ENCODE data around the gene PRKCZ.

The PRKCZ gene

DNA sequence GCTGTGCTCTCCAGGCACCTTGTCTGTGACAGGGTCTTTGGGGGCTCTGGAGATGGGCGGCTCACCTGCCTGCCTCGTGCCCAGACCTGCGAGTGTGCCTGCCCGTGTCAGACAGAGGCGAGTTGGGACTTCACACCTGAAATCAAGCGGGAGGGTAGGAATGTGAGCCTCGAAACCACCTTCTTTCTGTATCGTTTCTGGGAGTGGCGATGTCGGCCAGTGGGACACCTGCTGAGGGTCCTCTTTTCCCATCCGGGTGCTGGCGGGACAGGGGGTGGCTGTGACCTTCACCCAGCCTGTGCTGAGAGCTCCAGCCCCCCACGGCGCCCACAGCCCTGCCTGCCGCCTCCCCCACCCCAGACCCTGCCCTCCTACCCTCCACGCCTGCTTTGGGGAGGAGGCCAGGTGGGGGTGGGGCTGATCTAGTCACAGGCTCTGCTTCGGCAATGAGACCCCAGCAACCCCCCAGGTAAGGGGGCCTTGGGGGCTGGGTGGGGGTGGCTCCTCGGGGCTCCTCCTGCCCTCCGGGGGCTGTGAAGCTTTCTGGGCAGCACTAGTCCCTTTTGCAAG is 160.0 kb downstream of the PRKCZ start:
- DNase-seq (ENCODE audit: low read depth) = no peak

DNA sequence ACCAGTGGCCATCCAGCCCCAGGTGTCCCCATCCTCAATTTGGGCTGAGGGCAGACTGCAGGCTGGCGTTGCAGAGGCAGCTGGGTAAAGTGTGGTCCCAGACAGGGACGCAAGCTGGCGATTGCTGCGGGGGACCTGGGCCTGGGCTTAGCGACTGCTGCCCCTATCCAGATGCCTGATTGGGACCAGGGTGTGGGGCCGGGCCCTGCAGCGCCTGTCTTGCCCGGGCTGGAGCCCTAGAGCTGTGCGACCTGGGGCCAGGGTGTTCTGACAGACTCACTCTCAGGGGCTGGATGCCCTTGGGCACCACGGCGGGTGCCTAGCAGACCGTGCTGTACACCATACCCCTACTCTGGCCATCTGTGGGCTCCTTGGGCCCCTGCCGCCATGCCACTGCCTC is 160.6 kb downstream of the PRKCZ start:
- DNase-seq (ENCODE audit: low read depth) = no peak

DNA sequence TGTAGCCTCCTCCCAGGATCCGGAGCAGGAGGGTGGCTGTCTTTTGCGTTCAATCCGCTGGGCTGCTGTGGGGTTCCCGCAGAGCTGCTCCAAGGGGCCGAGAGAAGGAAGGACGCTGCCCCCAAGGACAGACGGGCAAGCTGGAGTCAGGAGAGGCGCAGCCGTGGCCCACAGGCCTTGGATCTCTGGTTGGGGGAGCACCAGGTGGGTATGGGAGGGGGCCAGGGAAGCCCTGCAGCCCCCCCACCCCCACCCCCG is 162.0 kb downstream of the PRKCZ start:
- DNase-seq (ENCODE audit: low read depth) = no peak

DNA sequence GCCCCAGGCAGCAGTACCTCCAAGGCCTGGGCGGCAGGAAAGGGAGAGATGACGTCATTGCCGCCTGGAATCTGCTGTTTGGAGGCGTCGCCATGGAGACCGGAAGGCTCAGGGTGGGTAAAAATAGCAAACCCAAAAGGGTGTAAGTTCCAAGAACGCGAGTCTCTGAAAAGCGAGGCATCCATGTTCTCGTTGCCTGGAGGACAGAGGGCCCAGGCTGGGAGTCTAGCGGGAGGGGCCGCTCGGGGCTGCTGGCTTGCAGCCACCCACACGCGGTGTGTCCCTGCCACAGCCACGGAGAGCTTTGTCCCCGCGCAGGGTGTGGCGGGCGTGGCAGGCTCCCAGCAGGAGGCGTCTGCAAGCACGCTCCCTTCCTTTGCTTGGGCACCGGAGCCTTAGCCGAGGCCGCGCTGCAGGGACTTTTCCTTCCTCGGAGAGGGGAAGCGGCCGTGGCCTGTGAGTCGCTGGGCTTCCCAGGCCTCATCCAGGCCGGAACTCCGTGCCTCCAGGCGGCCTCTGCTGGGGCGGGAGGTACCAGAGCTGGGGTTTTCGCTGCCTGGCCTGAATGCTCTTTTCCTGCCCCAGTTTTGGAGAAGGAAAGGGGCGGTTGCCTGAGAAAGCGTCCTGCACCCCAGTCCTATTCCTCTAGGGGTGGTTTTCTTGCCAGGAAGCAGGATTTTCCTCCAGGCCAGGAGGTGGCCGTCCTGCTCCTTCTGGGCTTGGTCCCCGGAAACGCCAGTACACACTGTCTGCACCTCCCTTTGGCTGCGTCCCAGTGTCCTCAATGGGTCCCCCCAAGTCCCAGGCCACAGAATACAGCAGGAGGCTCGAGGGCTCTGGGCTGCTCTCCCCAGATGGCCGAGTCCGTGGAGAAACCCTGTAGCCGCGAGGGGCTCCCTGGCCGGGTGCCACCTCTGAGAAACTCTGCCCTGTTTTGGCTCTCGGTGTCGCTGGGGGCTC is 162.6 kb downstream of the PRKCZ start:
- DNase-seq (ENCODE audit: low read depth) = peak; percentile 94

DNA sequence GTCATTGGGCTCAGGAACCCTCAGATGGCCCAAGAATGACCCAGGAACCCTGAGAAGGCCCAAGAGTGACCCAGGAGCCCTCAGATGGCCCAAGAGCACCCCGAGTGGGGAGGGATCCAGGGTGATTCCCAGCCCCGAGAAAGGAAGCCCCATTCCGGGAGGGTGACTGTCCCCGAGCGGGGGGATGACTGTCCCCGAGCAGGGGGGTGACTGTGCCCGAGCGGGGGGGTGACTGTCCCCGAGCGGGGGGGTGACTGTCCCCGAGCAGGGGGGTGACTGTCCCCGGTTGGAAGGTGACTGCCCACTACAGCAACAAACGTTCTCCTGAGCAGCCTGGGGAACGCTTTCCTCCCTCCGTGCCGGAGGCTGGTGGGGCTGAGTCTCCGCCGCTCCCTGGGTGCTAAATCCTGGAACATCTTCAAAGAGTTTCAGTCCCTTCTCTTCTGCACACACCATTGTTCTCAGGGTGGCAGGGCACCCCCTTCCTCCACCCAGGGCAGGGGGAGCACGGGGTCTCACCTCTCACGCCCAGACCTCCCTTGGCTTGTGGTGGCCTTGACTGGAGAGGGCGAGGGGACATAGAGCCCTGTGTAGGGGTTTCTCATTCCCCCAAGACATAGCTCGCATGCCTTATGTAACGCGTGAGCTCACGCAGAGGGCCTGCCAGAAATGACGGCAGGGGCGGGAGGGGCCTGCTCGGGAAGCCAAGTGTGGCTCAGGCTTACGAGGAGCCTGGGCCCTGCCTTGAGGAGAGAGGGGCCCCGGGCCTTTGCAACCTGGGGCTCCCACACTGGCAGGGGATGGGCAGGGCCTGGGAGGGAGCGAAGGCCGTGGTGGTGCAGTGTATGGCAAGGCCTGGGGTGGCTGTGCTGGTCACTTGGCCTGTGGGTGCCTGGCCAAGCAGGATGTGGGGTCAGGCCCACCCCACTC is 163.6 kb downstream of the PRKCZ start:
- no peak for DNase-seq (ENCODE audit: low read depth)

DNA sequence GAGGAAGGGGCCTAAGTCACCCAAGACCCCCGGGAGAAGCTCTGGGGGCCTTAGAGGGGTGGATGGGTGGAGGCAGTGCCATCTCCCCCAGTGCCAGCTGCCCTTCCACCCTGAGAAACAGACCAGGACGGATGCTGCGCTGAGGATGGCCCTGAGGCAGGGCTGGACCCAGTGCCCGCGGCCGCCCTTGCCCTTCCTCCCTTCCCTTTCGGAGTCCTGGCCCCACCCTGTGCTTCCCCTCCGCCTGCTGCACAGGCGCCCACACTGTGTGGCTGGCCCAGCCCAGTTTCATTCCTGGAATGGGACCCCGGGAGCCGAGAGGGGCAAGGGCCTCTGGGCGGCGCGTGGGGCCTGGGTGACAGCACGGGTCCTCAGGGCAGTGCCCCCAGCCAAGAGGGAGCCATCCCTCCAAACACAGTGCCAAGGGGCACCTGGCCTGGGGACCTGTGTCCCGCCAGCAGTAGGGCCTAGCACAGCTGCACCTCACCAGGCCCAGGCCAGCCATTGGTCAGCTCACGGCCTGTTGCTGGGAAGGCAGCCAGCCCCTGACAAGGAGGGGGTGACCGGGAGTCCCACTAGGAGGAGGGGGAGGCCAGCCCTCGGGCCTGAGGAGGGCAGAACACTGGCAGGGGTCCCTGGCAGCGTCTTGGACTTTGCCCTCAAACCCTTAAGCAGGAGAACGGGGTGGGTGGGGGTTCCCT is 164.5 kb downstream of the PRKCZ start:
- no peak for DNase-seq (ENCODE audit: low read depth)

DNA sequence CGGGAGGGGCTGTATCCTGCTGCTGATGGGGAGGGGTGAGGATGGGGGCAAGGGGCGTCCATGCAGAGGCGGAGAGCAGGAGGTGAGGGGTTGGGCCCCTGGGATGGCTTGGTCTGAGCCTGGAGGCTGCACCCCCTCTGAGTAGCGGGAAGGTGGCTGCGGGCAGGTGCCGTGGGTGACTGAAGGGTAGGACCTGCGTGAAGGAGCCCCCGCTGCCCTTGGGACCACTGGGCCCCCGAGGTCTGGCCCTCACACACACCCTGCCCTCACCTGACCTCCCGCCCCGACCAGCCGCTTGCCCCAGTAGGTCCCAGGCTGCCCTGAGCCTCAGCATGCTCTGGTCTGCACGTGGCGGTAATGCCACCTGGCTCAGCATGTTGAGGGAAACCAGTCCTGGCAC is 165.1 kb downstream of the PRKCZ start:
- DNase-seq (ENCODE audit: low read depth) = no peak

DNA sequence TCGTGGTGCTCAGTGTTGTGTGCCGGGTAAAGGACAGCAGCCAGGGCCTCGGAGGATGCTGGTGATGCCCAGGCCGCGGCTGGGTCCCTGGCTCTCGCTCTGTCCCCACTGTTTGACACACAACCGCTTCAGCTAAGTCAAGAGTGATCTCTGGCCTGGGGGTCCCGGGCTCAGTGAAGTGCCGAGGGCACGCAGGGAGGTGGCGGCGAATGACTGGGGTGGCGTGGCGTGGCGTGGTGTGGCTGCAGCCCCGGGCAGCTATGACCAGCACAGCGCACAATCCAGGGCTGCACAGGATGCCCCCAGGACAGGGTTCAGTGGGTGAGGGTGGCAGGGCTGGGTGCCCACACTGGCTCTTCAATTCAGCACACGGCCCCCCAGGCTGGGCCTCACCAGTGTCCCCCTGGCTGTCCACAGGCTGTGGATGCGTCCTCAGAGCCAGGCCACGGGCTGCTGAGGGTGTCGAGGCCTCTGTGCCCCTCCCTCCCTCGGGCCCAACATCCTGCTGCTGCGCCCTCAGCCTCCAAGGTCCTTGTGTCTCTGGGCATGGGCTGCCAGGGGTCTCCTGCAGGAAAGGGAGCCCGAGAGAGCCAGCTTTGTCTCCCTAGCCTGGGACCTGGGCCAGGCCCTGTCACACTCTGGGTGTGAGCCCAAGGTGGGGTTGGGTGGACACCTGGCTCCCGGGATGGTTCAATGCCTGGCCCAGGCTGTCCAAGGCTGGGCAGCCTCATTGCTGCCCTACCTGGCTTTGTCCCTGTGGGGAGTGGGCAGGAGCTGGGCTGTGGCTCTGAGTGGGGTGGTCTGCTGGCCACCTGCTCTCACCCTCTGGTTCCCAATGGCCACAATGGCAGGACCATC is 165.9 kb downstream of the PRKCZ start:
- no peak for DNase-seq (ENCODE audit: low read depth)

DNA sequence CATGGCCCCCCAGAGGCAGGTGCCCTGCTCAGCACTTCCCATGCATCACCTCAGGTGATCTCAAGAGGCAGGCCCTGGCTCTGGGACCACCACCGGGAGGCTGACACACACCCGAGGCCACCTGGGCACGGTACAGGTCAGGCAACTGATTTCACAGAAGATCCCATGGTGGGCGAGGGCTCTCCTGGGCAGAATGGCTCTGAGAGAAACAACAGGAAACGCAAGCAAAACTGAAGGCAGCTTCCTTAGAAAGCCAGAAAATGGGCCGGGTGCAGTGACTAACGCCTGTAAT is 166.5 kb downstream of the PRKCZ start:
- no peak for DNase-seq (ENCODE audit: low read depth)

DNA sequence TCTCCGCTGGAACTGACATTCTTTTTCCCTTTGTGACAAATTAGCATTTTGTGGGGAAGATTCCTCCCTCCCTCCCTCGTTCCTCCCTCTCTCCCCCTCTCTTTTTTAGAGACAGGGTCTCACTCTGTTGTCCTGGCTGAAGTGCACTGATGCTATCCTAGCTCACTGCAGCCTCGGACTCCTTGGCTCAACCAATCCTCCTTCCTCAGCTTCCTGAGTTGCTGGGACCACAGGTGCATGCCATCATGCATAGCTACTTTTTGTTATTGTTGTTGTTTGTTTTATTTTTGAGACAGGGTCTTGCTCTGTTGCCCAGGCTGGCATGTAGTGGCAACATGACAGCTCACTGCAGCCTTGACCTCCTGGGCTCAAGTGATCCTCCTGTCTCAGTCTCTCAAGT is 171.1 kb downstream of the PRKCZ start:
- no peak for DNase-seq (ENCODE audit: low read depth)

DNA sequence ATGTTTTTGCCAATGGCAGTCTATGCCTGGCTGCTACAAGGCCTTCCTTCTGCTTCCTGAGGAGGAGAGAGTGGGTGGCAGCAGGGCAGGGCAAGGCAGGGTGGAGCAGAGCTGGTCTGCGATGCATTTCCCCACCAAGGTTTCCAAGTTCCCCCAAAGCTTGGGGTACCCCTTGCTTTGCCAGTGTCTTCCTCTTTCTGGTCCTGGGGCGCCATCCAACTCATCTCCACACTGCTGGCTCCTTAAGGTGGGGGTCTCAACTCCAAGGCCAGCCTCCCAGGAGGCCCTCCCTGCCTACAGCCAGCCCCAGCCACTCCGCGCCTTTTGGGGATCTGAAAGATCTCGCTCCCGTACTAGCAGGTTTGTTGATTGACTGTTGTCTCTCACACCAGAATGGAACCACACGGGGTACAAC is 174.0 kb downstream of the PRKCZ start:
- DNase-seq (ENCODE audit: low read depth) = no peak

DNA sequence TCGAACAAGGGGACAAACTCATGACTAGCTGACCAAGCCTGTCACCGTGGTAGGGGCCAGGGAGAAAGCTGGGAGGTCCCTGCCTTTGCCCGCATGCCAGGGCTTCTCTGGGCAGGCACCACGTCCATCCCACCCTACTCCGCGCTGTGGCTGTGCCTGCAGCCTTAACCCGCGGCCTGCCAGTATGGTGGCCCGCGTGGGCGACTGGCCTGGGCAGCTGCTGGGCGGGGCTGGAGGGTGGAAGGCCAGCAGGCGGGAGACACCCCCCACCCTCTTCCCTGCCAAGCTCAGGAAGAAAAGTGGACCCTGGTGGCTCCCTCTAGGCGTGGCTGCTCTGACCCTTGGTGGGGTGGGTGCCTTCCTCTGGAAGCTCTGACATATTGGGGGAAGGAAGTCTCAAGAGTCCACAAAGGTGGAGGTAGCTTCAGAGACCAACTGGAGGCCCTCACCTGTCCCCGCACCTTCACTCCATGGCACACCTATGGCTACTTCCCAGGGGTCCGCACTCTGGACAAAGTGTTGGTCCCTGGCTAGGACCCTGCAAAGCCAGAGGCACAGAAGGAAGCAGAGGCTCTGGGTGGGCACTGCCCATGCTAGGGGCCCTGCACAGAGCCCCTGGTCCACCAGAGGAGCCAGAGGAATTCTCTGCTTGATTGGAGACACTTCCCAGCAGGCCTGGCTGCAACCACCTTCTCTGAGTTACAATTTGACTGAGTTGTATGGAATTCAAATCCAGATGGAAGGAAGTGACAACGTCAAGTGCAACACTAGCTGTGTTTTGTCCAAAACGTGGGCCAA is 174.6 kb downstream of the PRKCZ start:
- DNase-seq (ENCODE audit: low read depth) = no peak

DNA sequence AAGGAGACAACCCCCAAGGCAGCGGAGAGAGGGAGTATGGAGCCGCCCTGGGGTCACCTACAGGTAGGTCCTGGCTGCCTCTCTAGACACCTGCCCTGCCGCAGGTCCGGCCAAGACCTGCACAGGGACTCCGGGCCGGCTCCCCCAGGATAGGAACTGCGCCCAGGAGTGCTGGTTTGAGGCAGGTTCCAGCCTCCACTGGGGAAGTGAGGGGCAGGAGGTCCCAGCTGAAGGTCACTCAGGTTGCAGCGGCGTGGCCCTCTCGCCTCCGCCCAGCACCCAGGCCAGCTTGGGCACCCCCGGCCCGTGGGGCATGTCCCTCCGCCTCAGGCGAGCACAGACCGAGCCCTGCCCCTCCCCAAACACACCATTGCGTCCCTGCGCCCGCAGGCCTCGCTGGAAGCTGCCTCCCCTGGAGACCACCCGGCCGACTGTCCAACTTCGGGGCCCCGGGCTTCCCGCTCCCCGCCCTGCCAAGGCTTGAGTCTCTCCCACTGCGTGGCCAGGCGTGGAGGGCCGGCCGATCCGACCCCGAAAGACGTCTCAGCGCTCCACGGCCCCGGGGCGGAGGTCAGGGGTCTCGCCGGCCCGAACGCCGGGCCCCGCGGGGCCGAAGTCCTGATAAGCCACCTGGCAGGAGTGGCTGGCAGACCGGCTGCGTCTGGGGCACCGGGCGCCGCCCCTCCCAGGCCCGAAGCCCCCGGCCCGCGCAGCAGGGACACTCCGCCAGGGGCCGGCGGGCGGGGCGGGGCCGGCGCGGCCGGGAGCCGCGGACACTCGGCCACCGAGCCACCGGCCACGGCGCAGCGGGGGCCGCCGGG is 176.5 kb downstream of the PRKCZ start:
- DNase-seq (ENCODE audit: low read depth) = no peak

DNA sequence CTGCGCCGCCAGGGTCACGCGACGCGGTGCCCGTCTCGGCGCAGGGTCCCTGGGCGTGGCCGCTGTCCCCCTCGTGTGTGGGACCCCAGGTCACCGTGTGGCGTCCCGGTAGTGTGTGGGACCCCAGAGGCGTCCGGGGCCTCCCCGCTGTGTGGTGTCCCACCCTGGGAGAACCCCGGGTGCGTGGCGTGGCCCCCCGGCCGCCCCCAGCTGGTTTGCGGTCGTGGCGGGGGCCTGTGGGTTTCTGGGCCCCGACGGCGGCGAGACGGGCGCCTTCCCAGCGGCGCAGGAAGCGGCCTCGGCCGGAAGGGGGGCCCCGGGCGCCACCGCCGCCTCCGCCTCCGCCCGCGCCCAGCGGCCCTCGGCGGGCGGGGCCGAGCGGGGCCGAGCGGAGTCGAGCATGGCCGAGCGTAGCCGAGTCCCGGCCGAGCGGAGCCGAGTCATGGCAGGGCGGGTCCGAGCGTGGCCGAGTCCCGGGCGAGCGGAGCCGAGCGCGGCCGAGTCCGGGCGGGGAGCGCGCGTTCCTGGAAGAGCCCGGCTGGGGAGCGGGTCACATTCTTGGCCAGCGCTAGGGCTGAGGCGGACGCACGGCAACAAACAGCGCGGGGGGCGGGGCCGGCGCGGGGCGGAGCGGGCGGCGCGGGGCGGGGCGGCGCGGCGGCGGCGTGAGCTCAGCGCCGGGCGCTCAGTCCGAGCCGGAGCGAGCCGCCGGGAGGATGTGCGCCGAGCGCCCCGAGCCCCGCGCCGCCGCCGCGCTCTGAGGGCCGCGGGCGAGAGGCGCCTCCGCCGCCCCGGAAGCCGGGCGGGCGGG is 177.3 kb downstream of the PRKCZ start:
- peak; percentile 83 for DNase-seq (ENCODE audit: low read depth)

DNA sequence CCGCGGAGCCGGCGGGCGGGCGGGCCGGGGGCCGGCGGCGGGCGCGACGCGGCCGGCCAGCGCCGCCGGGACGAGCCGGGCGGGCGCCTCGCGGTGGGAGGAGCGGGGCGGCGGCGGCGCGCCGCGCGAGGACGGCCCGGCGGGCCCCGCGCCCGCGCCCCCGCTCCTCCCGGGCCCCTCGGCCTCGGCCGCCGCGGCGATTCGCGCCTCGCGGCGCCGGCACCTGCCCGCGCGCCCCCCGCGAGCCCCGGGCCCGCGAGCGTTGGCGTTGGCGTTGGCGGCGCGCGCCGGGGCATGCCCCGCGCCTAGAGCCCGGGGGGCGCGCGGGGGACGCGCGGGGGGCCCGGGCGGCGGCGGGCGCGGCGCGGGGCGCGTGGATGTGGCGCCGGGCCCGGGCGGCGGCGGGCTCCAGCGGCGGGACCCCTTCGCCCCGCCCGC is 178.0 kb downstream of the PRKCZ start, which contains the start of gene SKI:
Gene SKI, plus strand, starts transcription at position 163 of the 438 bp plus-strand sequence. CDS start 448 bp downstream, outside the sequence.
- DNase-seq (ENCODE audit: low read depth) = no peak

DNA sequence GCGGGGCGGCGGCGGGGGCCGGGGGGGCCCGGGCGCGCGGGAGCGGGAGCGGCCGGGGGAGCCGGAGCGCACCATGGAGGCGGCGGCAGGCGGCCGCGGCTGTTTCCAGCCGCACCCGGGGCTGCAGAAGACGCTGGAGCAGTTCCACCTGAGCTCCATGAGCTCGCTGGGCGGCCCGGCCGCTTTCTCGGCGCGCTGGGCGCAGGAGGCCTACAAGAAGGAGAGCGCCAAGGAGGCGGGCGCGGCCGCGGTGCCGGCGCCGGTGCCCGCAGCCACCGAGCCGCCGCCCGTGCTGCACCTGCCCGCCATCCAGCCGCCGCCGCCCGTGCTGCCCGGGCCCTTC is 178.5 kb downstream of the PRKCZ start:
- DNase-seq (ENCODE audit: low read depth) = no peak

DNA sequence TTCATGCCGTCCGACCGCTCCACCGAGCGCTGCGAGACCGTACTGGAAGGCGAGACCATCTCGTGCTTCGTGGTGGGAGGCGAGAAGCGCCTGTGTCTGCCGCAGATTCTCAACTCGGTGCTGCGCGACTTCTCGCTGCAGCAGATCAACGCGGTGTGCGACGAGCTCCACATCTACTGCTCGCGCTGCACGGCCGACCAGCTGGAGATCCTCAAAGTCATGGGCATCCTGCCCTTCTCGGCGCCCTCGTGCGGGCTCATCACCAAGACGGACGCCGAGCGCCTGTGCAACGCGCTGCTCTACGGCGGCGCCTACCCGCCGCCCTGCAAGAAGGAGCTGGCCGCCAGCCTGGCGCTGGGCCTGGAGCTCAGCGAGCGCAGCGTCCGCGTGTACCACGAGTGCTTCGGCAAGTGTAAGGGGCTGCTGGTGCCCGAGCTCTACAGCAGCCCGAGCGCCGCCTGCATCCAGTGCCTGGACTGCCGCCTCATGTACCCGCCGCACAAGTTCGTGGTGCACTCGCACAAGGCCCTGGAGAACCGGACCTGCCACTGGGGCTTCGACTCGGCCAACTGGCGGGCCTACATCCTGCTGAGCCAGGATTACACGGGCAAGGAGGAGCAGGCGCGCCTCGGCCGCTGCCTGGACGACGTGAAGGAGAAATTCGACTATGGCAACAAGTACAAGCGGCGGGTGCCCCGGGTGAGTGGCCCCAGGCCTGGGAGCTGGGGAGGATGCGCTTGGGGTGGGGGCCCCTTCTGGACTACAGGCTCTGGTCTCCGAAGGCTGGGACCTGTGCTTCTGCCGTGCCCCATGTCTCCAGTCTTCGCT is 179.0 kb downstream of the PRKCZ start:
- DNase-seq (ENCODE audit: low read depth) = no peak

All from HS-27A (cell line).